Testis (tissue), 2 donors: Measurements from ENCODE around the gene FAHD2B.
"Not testable (repeated sequence)": the region's sequence is repeated elsewhere in the genome, so short reads cannot be mapped to it uniquely, and the experiment has no call there.

Experiments used
- CTCF ChIP-seq, 3 experiments: fragments of 450-650 bp in 2 of 3; fragments of 200-600 bp in 1 of 3; sonication (generic) in 1 of 3; IDR thresholded peaks; one replicate each; pipeline ENCODE4 v1.5.1; 2016 to 2019; ENCODE audit warnings: antibody characterized with exemption in 3 of 3, mild to moderate bottlenecking in 2 of 3, moderate library complexity in 1 of 3
- POLR2A ChIP-seq: fragments of 450-650 bp; IDR thresholded peaks from one replicate; pipeline ENCODE4 v1.6.1; 2017; ENCODE audit warnings: antibody characterized with exemption, mild to moderate bottlenecking, moderate library complexity

- TF ChIP-seq CTCF (IDR thresholded peaks at IDR 0.05); POLR2A: not testable (repeated sequence)
Measured at GRCh38 chr2:97092946-97093345, 1.7 kb downstream of the FAHD2B start.
